ENCODE results near the gene B3GNT7.
"Not testable (repeated sequence)": the region's sequence is repeated elsewhere in the genome, so short reads cannot be mapped to it uniquely, and the experiment has no call there.

B3GNT7 gene

DNA sequence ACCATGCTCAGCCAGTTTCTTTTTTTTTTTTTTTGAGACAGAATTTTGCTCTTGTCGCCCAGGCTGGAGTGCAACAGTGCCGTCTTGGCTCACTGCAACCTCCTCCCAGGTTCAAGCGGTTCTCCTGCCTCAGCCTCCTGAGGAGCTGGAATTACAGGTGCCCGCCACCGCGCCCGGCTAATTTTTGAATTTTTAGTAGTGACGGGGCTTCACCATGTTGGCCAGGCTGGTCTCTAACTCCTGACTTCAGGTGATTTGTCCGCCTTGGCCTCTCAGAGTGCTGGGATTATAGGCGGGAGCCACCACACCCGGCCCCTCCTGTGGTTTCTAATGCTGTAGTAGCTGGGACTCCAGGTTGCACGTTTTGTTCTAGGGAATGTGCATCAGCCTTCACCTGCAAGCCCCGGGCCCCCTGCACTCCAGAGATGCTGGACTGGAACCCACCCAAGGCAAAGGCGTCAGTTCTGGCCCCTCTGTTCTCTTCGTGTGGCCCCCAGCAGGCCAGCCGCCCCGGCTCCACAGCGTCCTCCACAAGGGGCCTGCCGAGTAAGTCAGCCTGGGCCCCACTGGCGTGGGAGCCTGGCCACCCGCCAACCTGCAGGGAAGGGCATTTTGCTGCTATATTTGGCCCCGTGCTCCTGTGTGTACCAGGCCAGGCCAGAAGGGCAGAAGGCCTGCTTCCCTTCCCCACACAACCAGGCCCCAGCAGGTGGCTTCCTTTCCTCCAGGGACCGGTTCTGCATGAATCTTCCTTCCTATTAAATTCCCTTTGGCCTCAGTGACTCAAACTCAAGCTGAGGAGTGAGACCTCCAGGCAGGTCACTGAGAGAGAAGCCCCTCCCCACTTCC is 25.7 kb upstream of the B3GNT7 start:
- DNase-seq: no peak

DNA sequence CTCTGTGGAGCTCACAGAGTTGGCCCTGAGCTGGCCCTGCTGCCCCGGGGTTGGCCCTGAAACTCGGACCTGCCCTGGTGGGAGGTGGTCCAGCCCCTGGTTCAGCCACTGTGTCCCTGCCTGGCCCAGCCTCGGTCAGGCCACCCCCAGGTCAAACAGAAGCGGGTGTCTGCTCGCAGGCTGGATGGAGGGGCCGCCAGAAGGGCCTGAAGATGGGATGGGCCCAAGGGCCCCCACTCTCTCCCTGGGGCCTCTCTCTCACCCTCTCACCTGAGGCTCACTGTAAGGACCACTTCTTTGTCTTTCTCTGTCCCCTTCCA is 25.1 kb upstream of the B3GNT7 start:
- DNase-seq: no peak

- no peak for DNase-seq
Measured at GRCh38 chr2:231370749-231371429, 24.6 kb upstream of the B3GNT7 start.

DNA sequence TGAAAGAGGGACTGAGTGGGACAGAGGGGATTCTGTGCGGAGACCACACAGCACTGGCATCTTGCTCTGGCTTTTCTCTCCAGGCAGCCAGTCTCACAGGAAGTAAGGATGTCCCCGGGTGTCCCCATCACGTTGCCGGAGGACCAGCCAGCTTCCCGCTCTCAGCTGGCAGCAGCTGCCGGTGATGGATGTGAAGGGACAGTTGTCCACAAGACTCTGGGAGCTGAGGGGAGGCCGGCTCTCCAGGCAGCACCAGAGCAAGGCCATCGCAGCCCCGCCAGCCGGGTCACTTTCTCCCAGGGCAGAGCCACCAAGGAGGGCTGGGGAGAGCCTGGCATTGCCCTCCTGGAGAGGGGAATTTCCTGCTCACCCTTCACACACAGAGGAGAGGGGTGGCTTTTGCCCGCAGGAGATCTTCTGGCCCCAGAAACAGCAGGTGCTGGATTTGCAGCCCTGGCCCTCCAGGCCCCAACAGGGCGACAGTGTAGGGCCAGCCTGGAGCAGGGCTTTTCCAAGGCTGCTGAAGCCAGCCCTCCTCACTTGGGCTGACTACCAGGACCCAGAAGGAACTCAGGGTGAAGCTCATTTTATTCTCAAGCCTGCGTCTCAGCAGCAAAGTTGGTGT is 24.0 kb upstream of the B3GNT7 start:
- no peak for DNase-seq

GRCh38 chr2:231372326-231372725 is 23.2 kb upstream of the B3GNT7 start:
- no peak for DNase-seq

GRCh38 chr2:231373184-231373583 is 22.3 kb upstream of the B3GNT7 start:
- DNase-seq: no peak

DNA sequence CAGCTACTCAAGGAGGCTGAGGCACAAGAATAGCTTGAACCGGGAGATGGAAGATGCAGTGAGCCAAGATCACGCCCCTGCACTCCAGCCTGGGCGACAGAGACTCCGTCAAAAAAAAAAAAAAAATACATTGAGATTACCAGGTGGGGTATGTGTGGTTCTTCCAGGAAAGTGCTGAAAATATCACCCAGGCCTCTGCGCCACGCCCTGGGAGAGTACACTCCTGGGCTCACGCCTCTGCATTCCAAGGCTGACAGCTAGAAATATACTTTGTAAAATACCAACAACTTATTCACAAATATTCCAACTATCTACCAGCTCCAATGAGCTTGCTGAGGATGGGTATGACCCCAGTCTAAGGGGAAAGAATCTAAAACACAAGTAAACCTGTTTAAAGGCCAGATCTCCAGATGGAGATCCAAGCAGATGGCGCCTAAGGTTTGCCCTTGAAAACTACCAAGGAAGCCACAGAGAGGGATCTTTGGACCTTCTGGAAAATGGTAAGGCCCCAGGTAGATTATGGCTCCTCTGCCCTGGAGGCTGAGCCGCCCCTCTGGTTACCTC is 21.6 kb upstream of the B3GNT7 start:
- DNase-seq: no peak

DNA sequence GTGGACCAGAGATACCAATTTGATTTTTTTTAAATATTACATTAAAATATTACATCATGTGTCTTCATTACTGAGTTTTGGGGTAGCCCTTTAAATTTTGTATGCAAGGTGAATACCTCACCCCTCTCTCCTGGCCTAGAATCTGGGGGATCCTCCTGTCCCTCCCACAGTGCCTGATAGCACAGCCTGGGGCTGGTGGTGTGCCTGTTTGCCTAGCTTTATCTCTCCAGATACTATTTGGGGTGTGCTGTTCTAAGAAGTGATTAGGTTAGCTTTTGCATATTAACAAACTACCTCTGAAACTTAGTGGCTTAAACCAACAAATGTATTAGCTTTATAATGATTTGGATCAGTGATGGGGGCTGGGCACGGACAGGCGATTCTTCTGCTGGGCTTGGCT is 20.7 kb upstream of the B3GNT7 start:
- no peak for DNase-seq

GRCh38 chr2:231375994-231376615 is 19.4 kb upstream of the B3GNT7 start:
- DNase-seq: not testable (repeated sequence)

GRCh38 chr2:231376857-231377256 is 18.7 kb upstream of the B3GNT7 start:
- DNase-seq: no peak

DNA sequence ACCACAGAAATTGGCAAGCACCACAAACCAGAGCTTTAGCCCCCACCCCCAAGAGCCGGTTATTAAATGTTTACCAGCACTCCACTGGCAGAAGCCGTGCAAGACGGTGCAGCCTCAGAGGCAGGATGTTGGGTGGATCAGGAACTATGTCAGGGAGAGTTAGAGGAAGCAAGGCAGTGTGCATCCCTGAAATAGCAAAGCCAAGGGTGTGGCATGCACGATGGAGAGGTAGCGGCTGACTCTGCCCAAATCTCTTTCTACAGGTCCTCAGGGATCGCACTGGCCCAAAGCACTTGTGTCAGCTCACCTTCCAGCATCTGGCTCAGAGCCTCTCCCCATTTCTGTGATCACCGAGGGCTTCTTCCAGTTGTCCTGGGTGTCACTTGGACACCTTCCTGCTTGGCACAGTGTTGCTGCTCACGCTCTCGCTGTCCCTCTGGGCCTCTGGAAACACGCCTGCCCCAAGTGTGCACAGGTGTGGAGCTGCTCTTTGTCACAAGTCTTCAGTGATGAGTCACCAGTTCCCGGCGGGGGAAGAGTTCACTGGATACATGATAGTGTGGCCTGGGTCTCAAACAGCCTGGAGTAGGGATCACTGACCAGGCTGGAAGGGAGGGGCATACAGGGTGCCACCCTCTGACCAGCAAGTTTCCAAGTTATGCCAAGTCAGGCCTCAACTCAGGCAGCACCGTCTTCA is 17.3 kb upstream of the B3GNT7 start:
- DNase-seq: no peak

- no peak for DNase-seq
Measured at GRCh38 chr2:231379266-231380215, 16.0 kb upstream of the B3GNT7 start.

DNA sequence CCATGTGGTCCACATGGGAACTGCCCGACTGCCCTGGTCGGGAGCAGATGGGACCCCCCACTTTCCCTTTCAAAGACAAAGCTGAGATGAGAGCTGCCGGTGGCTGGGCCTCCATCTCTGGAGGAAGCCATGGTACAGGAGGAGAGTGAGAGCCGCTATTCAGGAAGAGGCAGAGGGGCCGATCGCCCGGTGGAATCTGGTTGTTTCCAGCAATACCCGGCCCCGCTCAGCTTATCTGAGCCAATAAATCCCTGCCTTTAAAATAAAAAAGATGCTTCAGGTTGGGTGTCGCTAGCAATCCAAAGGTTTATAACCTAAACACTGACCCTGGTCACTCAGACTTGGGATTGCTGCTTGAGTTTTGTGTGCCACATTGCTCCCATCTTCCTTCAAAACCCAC is 15.2 kb upstream of the B3GNT7 start:
- no peak for DNase-seq

DNA sequence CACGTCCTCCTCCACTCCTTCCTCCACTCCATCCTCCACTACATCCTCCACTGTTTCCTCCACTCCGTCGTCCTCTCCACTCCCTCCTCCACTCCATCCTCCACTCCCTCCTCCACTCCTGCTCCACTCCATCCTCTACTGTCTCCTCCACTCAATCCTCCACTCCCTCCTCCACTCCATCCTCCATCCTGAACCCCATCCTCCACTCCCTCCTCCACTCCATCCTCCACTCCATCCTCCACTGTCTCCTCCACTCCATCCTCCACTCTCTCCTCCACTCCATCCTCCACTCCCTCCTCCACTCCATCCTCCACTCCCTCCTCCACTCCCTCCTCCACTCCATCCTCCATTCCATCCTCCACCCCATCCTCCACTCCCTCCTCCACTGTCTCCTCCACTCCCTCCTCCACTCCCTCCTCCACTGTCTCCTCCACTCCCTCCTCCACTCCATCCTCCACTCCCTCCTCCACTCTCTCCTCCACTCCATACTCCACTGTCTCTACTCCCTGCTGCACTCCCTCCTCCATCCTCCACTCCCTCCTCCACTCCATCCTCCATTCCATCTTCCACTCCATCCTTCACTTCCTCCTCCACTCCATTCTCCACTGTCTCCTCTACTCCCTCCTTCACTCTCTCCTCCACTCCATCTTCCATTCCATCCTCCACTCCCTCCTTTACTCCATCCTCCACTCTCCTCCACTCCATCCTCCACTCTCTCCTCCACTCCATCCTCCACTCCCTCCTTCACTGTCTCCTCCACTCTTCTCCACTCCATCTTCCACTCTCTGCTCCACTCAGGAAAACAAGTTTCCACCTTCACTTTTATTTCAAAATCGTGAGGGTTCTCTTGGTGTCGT is 14.3 kb upstream of the B3GNT7 start:
- no peak for DNase-seq

DNA sequence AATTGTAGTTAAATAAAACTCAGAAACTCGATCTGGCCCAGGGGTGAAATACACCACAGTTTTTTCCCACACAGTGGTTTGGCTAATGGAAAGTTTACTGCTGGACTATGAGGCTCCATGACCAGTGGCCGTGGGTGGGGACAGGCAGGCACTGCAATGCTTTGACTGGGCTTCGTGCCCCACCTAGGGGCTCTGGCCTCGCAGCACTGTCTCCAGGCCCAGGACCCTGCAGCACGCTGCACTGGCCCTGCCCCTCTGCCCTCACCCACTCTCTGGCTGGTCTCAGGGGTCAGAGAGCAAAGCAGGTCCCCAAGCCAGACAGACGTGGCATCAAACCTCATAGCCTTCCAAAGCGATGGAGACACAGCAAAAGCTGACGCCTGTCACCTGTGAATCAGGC is 13.4 kb upstream of the B3GNT7 start:
- no peak for DNase-seq

DNA sequence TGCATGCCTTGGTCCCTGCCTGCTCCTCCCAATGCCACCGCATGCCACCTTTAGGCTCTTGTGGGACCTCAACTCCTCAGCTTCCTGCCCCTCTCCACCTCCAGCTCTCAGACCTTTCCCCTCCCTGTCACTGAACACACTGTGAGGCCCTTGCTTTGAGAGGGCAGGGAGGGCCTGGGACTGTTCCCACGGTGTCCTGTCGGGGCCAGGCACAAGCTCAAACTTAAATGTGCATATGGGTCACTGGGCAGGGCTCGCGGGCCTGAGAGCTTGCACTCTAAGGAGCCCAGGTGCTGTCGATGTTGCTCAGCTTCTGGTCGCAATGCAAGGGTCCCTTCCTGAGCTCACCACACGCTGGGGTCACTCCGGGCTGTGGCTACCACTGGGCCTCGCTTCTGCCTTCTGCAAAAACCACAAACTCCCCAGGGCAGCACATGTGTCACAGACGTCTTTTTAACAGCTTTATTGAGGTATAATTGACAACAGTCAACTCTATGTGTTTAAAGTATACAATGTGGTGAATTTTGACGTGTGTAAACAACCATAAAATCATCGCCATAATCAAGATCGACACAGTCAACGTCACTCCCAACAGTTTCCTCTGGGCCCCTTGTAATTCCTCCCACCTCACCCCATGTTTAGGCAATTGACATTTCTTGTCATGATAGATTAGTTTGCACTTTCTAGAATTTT is 11.9 kb upstream of the B3GNT7 start:
- no peak for DNase-seq

GRCh38 chr2:231384109-231384435 is 11.4 kb upstream of the B3GNT7 start:
- DNase-seq: no peak

- DNase-seq: no peak
Measured at GRCh38 chr2:231384970-231385369, 10.5 kb upstream of the B3GNT7 start.

GRCh38 chr2:231385429-231385828 is 10.1 kb upstream of the B3GNT7 start:
- no peak for DNase-seq

GRCh38 chr2:231386446-231386845 is 9.1 kb upstream of the B3GNT7 start:
- no peak for DNase-seq
